HG03025 (cell line): Measurements from ENCODE around the gene ETS1.

Experiments used
- ATAC-seq: cut with Tn5 transposase; IDR thresholded peaks from one replicate; pipeline ENCODE4 v1.9.1; 2021; ENCODE audit warnings: mild to moderate bottlenecking, moderate library complexity; ENCODE audit not compliant: unreplicated experiment, low FRiP score

Gene ETS1

GRCh38 chr11:128419012-128419767 lies 168.2 kb downstream of the ETS1 start:
- no peak for ATAC-seq

GRCh38 chr11:128417607-128418324 lies 169.6 kb downstream of the ETS1 start:
- no peak for ATAC-seq

GRCh38 chr11:128416976-128417375 lies 170.4 kb downstream of the ETS1 start:
- no peak for ATAC-seq

GRCh38 chr11:128415539-128415938 lies 171.8 kb downstream of the ETS1 start:
- no peak for ATAC-seq

- ATAC-seq, result peak; percentile 70
These were observed 174.2 kb downstream of the ETS1 start for GRCh38 chr11:128412847-128413791.

- no peak for ATAC-seq
These were observed 175.5 kb downstream of the ETS1 start for GRCh38 chr11:128411812-128412211.

GRCh38 chr11:128411150-128411549 lies 176.2 kb downstream of the ETS1 start:
- no peak for ATAC-seq

GRCh38 chr11:128409476-128409875 lies 177.9 kb downstream of the ETS1 start:
- ATAC-seq, result no peak
